Measurements from ENCODE around the gene CYSTM1. TPM values are rescaled to one million over a fixed set of nuclear protein-coding genes. Genes with fewer than 3 reads are reported as not detected.

CYSTM1 gene
- total RNA-seq, 2 donors from 2014 or later = 61.7 to 74.6 TPM

DNA sequence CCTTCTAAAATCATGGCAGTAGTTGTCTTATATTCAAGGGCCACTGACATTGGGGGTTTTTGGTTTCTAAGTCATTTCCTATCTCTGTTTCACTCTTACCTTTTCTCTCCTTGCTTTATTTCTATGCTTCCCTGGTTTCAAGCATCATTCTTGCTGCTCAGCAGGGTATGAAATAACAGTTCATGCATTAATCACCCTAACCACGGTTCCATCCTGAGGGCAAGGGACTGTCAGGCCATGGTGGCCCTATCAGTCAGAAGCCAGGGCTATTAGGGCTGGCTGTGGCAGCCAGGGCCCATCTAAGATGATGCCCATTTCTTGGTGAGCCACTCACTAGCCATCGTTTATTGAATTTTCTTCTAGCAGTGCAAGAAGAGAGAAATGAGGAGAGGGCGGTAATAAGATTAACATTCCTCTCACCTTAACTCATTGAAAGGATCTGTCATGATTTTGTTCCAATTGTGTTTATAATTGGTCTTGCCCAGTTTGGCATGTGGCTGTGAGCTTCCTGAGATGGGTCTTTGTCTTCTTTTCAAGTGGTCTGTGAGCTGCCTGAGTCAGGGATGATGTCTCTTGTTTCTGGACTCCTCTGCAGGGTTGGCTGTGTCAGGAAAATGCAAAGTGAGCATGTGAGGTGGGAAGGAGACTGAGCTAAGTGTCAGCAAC, 45.2 kb downstream of the CYSTM1 start:
- intact Hi-C loops (cut with DNase I) = loop anchor here in 1 of 2 donors (5.0 kb wide), 1 partner anchor 38 kb away; no protein-coding TSS in a partner anchor
- ATAC-seq = no peak
- DNase-seq = no peak

DNA sequence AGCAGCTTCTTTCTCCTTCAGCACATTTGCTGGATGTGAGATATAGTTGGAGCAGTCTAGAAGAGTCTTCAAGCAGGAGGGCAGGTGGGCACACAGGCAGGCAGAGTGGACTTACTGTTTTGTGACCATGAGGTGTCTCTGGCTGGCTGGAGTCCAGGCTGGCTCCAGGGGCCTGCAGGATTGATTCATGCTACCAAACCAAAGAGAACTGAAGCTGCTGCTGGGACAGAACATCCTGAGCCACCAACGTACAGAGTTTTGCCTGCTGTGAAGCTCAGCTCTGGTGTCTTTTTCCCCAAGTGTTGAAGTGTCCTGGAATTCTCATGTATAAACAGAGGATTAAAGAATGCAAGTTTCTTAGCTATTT, 45.7 kb downstream of the CYSTM1 start:
- intact Hi-C loops (cut with DNase I) = loop anchor here in 1 of 2 donors (5.0 kb wide), 1 partner anchor 38 kb away; no protein-coding TSS in a partner anchor
- ATAC-seq (no peak), DNase-seq (no peak)

DNA sequence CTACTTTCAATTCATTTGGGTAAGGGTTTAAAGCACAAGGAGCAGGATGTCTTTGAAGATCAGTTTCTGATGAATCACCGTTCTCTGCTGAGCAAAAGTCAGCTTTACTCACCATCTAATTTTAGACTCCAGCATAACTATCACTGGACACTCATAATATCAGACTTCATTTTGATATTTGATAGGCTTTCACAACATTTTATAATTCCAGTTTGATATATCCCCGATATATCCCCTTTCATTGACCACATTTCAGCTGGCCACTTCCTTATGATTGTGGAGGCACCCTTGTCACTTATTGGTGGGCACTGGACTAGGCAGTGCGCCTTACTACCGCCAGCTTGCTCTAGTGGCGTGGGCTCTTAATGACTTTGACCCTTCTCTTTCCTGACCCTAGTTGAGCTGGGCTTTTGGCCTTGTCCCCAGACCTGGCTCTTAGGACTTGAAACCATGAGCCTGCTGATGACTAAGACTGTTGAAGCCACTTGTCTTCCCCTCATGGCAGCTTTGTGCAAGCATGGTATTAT, 46.8 kb downstream of the CYSTM1 start:
- intact Hi-C loops (cut with DNase I) = loop anchor here in 1 of 2 donors (5.0 kb wide), 1 partner anchor 39 kb away; no protein-coding TSS in a partner anchor
- no peak for DNase-seq

DNA sequence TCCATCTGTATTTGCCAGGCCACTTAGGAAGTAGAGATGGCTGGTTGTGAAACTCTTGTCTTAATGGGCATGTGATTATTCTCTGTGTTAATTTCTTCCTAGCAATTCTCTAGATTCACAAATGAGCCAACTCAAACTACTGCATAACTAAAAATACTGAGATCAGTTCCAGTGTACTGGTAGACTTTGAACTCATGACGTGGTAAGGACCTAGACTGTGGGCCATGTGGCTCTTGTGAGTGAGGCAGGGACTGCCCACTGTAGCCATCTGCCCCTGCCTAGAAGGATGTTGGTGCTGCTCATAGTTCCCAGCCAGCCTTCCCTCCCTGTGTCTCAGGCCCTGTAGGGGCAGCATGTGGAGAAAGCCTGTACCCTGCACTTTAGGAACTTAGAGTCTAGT, 47.4 kb downstream of the CYSTM1 start:
- intact Hi-C loops (cut with DNase I) = loop anchor here in 1 of 2 donors (5.0 kb wide), 1 partner anchor 40 kb away; no protein-coding TSS in a partner anchor
- DNase-seq (no peak), ATAC-seq (no peak)

More for the DNA sequence above, 46.8 kb downstream of the CYSTM1 start:
- ATAC-seq = peak; percentile 31 to 58

- DNase-seq (peak; percentile 49), ATAC-seq (peak; percentile 66 to 67)
- intact Hi-C loops (cut with DNase I) = loop anchor here in 1 of 2 donors (5.0 kb wide), 1 partner anchor 41 kb away; no protein-coding TSS in a partner anchor
These were observed 48.6 kb downstream of the CYSTM1 start for GRCh38 chr5:140223567-140223966.

GRCh38 chr5:140224658-140225057, 49.7 kb downstream of the CYSTM1 start:
- no peak for DNase-seq
- no peak for ATAC-seq
- intact Hi-C loops (cut with DNase I) = loop anchor here in 1 of 2 donors (5.0 kb wide), 1 partner anchor 42 kb away; no protein-coding TSS in a partner anchor

DNA sequence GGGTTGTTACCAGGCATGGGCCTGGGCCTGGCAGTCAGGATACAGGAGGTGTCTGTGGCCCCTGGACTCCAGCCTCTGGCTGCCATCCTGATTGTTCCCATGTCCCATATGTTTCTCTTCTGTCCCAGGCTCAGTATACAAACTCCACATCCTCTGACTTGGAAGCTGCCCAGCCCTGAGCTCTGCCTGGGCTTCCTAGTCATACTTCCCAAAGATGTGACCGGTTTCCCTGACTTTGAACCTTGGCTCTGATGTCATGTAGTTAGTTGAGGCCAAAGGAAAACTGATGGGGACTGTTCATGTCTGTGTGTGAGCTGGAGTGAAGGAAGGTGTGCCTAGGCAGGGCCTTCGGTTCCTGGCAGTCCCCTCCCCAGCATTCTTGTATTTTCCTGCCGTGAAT, 50.4 kb downstream of the CYSTM1 start:
- DNase-seq = no peak
- intact Hi-C loops (cut with DNase I) = no loop called here
- no peak for ATAC-seq

DNA sequence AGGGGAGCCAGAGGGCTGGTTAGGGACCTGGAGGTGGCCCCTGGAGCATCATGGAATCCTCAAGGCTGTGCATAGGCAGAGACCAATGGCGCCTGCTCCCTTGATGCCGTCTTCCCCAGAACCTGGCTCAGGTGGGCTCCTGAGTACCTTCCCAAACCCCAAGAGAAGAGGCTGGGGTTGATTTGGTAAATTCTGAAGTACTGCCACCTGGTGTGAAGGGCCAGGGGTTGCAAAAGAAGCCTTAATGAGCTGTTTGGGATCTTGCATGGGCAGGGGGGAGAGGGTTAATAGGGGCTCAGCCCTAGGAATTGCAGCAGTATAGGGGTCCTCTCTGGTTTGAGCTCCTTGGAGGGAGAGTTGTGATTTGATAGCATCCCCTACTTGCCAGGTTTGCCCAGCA, 52.1 kb downstream of the CYSTM1 start:
- no peak for DNase-seq
- ATAC-seq = no peak
- intact Hi-C loops (cut with DNase I) = no loop called here

DNA sequence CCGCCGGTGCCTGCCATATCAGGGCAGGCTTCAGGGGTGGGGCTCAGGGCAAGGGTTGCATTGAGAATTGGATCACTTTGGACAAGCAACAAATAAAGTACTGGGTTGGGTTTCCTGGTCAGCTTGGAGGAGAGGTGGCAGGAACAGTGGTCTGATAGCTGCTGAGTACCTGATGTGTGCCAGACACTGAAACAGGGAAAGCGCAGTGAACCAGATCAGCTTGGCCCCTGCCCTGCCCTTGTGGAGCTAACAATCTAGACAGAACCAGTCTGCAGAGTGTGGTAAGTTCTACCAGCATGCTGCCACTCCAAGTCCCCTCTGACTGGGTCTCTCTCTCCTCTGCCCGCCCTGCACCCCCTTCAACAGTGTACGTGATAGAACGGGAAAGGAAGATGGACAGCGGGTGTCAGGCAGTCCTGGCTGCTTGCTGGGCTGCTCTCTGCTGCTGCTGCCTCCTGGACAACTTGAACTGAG, 53.4 kb downstream of the CYSTM1 start:
- DNase-seq (no peak), ATAC-seq (peak; percentile 51 to 81)
- intact Hi-C loops (cut with DNase I) = no loop called here

DNA sequence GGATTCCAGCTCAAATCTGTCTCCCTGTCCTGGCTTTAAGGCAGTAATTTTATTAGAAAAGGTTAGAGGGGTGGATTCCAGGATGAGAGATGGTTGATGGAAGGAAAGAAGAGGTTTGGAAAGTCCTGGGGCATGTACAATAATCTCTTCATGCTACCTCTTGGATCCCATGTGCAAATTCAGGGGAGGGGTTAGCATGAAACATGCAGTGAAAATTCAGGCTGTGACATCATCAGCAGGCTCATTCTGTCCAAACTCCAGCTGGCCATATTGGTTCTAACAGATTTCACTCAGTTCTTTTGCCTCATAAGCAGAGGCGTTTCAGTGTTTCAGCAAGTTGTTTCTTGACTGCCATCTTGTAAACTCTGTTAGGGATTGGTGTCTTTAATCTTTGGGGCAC, 55.4 kb downstream of the CYSTM1 start:
- DNase-seq (no peak), ATAC-seq (no peak)
- intact Hi-C loops (cut with DNase I) = no loop called here

- intact Hi-C loops (cut with DNase I) = no loop called here
- DNase-seq = no peak
- no peak for ATAC-seq
These were observed 57.7 kb downstream of the CYSTM1 start for GRCh38 chr5:140232731-140233130.

GRCh38 chr5:140234377-140234989, 59.5 kb downstream of the CYSTM1 start:
- DNase-seq (no peak), ATAC-seq (no peak)
- intact Hi-C loops (cut with DNase I) = no loop called here

GRCh38 chr5:140235791-140236551, 61.0 kb downstream of the CYSTM1 start:
- intact Hi-C loops (cut with DNase I) = no loop called here
- DNase-seq (no peak), ATAC-seq (no peak)

DNA sequence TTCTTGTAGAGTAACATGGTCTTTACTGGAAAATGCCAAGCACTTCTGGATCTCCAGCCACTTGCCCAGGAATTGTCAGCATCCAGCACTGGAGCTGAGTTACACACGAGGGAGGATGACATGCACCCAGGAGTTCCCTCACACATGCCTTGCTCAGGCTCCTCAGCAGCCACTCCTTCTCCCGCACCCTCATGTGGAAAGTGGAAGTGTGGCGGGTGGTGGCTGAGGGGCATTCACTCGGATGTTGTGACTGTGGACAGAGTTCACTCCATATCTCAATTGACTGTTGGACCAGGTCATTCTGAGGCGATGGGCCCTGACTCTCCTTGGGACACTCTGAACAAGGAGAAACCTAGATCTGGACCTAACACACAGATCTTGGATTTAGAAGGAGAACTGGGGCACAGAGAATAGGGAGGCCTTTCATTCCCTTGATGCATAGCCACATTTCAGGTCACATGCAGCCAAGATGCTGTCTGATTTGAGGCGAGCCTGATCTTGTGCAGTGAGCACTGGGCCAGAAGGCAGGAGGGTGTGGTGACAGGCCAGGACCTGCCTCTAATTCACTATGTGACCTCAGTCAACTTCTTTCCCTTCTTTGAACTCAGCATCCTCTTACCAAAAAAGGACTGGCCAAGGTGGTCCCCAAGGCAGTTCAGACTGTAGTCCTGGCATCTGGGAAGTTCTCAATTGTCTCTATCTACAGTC, 62.1 kb downstream of the CYSTM1 start:
- intact Hi-C loops (cut with DNase I) = no loop called here
- DNase-seq (no peak), ATAC-seq (no peak)

- intact Hi-C loops (cut with DNase I) = no loop called here
- ATAC-seq (no peak), DNase-seq (no peak)
These were observed 63.8 kb downstream of the CYSTM1 start for GRCh38 chr5:140238756-140239155.

DNA sequence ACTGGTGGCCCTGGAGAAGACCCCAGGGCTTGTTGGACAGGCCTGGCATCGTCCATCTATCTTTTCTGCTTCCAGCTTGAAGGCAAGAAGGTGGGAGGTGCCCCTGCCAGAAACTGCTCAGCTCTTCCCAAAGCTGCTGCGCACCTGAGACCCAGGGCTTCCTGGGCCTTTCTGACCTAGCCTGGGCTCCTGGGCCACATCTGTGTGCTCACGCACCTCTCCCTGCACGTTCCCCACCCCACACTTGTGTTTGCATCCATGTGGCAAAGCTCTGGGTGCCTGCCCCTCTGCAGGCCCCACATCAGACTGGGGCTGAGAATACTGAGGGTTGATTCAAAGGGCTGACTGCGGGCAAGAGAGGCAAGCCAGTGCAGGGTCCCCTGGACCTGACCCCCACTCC, 64.5 kb downstream of the CYSTM1 start:
- DNase-seq (no peak), ATAC-seq (no peak)
- intact Hi-C loops (cut with DNase I) = no loop called here

DNA sequence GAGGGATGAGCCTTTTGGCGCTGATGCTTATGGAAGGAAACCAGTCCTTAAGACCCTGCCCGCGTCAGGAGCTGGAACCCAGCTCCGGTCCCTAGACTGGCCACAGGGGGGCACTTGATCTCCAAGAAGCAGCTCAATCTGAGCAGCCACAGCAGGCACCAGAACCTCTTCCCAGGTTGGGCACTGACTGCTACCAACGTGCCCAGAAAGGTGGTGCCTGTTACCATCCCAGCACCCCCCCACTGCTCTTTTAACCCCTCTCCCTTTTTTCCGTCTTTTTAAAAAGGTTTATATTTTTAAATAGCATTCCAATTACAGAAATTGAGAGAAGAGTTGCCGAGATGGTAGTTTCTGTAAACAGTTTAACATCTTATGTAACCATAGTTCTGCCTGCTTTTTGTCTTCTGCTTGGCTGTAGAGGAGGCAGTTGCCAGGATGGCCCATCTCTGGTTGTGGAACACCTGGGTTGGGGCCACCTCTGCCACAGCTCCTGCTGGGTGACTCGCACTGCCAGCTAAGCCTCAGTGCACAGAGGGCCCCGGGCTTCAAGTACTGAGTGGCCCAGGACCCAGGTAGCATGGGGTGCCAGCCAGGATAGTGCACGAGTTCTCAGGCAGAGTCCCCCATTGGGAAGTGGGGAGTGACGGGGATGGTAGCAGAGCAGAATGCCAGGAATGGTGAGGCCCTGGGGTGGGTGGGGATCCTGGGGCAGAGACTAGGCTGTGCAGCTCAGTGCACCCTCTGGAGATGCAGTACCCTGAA, 65.1 kb downstream of the CYSTM1 start:
- intact Hi-C loops (cut with DNase I) = loop anchor here in 1 of 2 donors (2.0 to 10.0 kb wide), 2 partner anchors 65 to 111 kb away; partner anchors contain the start of gene CYSTM1
- ATAC-seq (peak; percentile 27 to 31), DNase-seq (peak; percentile 72)

Data from left cardiac atrium (tissue), 4 donors.